HG03280 (cell line): ENCODE measurements around the gene ATP5F1A.
"Not testable (repeated sequence)": the region's sequence is repeated elsewhere in the genome, so short reads cannot be mapped to it uniquely, and the experiment has no call there.

ENCODE experiments used
- ATAC-seq: cut with Tn5 transposase; IDR thresholded peaks from one replicate; pipeline ENCODE4 v1.9.1; 2021; ENCODE audit warnings: mild to moderate bottlenecking, moderate library complexity; ENCODE audit not compliant: unreplicated experiment

The ATP5F1A gene

GRCh38 chr18:46048641-46049040 lies 49.5 kb downstream of the ATP5F1A start:
- no peak for ATAC-seq

DNA sequence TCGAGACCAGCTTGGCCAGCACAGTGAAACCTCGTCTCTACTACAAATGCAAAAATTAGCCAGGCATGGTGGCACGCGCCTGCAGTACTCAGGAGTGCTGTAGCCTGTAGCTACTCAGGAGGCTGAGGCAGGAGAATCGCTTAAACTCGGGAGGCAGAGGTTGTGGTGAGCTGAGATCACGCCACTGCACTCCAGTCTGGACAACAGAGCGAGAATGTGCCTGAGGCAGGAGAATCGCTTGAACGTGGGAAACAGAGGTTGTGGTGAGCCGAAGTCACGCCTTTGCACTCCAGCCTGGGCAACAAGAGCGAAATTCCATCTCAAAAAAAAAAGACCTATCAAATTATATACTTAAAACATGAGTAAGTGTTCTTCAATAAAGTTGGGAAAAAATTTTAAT lies 50.7 kb downstream of the ATP5F1A start:
- ATAC-seq = not testable (repeated sequence)

- ATAC-seq = no peak
Measured at GRCh38 chr18:46046688-46047087, 51.4 kb downstream of the ATP5F1A start.

- ATAC-seq = no peak
Measured at GRCh38 chr18:46046126-46046525, 52.0 kb downstream of the ATP5F1A start.

GRCh38 chr18:46042571-46043123 lies 55.4 kb downstream of the ATP5F1A start:
- ATAC-seq = no peak

DNA sequence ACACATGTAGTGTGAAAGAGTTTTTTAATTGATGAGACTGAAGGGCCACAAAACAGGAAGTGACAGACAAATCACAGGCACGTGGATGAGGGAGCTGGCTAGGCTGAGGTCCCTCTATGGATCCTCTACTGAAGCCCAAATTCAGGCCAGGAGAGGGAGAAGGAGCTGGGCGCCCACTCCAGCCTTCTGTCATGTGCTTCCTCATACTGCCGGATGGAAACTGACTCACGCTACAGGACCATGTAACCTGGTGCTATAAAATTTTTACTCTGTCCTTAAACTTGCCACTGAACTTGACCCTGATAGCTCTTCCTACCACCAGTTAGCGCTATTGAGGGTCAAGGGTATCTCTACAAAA lies 57.4 kb downstream of the ATP5F1A start:
- ATAC-seq = no peak

- no peak for ATAC-seq
Measured at GRCh38 chr18:46040033-46040746, 57.9 kb downstream of the ATP5F1A start.

DNA sequence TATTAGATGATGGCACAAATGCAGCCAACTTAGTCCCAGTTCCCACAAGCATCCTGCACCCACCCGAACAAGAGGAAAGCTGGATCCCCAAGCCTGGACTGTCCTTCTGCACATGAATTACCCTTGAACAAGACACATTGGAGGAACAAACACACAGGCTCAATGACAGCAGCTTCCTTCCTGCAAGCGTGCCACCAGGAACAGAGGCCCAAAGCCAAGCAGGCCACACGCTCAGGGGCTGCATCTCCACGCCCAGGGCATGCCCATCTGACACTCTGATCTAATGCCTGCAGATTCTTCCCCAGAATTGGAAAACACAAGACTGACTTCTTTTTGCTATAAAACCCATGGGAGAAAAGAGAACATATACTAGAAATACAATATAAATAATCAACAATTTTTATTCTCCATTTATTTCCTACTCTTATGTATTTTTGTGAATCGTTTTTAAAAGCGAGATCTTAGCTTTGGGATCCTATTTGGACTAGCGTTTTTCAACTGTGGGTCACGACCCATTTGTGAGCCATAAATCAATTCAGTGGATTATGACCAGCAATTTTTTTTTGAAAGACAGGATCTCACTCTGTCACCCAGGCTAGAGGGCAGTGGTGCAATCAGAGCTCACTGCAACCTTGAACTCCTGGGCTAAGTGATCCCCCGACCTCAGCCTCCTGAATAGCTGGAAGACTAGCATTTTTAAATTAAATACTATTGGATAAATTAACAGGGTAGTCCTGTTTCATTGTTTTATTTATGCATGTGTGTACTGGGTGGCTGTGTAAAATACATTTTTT lies 60.4 kb downstream of the ATP5F1A start:
- no peak for ATAC-seq

GRCh38 chr18:46035696-46036680 lies 62.1 kb downstream of the ATP5F1A start:
- ATAC-seq = no peak

DNA sequence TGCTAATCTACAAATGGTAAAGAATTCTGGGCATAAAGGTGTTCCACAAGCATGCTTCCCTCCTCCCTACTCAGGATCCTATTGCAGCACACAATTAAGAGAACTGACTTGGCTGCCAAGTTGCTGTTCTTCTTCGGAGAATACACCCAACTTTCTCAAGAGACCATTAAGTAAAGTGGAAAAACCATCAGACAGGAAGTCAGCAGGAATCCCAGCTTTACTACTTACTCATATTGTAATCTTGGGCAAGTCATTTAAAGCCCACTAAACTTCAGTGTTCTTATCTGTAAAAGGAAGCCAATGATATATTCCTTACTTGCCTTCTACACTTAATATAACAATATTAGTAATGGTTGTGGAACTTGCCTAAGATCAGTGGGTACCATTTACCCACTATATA lies 63.9 kb downstream of the ATP5F1A start:
- no peak for ATAC-seq

DNA sequence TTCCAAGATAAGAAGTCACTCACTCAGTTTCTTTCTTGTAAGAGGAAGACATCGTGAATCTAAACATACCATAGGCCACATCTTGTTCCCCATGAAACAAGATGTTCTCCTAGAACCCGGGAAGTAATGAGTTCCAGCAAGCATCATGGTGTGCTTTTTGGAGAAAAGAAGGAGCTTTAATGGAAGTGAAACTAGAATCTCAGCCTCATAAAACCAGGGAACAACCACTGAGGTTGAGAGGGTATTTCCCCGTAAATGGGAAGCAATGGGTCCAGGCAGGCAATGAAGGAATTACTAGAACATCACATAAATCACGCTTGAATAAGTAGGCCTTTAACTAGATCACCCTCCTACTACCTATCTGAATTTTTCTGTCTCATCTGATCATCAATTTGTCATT lies 66.4 kb downstream of the ATP5F1A start:
- no peak for ATAC-seq
